ENCODE results near the gene ARID1B.
A peak's percentile ranks its signal among the peaks of the same experiment; 100 is the strongest.
"Not testable (repeated sequence)": the region's sequence is repeated elsewhere in the genome, so short reads cannot be mapped to it uniquely, and the experiment has no call there.

ARID1B gene

DNA sequence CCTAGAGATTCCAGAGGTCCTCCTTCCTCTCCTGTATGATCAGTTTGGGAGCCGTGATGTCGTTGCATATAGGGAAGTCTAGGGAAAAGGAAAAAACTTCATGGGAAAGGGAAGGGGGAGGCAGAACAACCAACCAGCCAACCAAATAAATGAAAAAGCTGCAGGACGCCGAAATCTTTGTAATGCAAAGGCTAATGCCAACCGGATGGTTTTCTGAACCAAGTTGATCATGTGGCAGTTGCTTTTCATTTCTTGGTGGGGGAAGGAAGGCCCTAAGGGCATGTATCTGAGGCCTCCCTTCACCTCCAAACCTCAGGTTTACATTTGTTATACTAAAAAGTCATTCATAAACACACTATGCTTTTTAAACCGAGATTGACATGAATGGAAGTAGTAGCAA, 167.2 kb downstream of the ARID1B start:
- DNase-seq: no peak

DNA sequence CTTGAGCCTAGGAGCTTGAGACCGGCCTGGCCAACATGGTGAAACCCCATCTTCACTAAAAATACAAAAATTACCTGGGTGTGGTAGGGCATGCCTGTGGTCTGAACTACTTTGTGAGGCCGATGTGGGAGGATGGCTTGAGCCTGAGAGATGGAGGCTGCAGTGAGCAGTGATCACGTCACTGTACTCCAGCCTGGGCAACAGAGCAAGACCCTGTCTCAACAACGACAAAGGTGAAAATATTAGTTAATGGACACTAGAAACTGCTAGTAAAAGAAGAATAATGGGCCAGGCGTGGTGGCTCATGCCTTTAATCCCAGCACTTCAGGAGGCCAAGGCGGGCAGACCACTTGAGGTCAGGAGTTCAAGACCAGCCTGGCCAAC, 168.6 kb downstream of the ARID1B start:
- not testable (repeated sequence) for DNase-seq

DNA sequence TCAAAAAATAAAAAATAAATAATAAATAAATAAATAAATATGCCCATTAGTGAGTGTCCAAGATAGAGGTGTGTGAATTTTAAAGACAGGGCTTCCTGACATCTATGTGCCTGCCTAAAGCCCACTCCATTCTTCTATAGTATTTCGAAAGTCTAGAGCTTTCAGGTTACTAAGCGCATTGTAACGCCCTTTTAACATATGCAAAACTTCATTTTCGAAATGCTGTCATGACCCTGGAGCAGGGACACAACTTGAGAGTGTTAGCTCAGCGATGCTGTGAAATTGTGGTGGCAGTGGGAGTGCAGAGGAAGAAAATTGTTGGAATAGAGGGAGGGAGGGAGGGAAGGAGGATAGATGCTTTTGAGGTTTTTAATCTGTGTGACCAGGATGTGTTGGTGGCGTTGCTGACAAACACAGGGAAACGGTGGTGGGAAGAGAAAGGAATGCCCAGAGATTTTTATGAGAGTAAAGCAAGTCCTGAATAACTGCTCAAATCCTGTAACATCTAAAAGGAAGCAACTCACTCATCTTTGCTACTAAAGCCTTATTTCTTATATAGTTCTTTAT, 169.3 kb downstream of the ARID1B start:
- DNase-seq: no peak

DNA sequence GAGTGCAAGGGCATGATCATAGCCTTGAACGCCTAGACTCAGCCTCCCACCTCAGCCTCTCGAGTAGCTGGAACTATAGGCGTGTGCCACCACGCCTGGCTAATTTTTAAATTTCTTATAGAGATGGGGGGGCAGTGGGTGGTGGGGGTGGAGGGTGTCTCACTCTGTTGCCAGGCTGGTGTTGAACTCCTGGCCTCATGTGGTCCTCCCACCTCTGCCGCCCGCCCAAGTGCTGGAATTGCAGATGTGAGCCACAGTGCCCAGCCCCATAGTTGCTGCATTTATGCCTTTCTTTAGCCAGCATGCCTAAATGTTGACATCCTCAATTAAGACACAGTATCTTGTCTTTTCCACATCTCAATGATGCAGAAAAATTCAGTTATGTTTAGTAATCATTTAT, 171.1 kb downstream of the ARID1B start:
- DNase-seq: no peak

DNA sequence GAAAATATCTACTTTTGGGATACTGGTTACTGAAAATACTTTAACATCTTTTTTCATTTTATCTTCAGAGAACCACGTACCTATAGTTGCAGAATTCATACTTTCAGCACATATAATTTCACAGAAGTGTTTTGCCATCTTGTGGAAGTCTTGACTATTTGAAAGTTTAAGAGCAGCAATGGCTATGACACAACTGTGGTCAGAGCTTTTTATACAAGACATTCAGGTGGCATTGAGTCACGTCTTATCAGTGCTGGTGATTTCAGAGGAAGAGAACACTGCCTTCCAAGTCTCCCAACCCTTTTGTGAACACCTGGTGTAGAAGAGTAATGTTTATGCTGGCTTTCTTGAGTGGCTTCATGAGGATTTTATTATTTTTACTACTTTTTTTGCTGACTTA, 171.6 kb downstream of the ARID1B start:
- DNase-seq: no peak

DNA sequence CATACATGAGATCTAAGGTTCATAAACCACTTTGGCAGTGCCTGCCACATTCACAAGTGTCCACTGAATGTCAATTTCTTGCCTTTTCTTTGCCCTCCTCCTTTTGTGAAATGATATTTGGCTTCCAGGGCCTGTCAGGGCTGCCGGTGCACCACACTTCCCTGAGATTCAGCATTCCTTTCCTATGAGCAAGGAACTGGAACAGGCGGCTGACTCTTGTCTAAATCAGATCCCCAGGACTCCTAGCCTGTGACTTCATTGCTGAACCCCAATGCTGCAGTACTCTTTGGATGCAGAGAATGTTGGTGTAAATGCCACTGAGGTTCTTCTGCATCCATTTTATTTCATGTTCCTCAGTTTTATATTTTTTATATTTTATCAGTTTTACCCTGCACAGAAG, 172.2 kb downstream of the ARID1B start:
- no peak for DNase-seq

DNA sequence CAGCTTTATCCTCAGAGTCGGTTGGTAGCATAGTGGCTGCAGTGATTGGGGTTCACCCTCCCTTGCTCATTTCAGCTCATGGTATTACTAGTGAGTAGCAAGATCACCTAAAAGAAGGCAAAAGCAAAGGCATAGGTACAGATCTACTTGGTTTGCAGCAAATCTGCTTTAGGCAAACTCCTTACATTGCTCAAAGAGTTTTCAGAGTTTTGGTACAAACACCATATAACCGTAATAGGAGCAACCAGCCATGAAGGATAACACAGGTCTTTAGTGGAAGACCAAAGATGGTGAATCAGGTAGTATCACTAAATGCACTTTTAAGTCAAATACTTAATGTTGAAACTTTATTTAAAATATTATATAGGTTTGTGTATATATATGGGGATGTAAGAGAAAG, 172.9 kb downstream of the ARID1B start:
- DNase-seq: no peak

DNA sequence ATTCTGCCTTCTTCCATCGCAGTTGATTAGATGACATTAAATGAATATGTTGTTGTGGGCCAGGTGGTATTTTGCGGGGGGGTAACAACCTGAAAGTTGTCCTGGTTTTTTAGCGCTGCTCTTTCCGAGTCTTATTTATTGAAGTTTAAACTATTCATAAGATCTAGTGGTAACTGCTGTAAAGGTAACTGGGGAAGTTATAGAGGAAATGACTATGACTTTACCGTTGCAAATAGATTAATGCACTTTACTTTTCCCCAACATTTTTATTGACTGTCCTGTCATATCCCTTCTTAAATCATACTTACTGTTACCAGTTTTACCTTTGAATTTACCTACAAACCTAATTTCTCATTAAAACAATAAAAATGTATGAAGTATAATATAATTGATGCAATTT, 173.4 kb downstream of the ARID1B start:
- no peak for DNase-seq

DNA sequence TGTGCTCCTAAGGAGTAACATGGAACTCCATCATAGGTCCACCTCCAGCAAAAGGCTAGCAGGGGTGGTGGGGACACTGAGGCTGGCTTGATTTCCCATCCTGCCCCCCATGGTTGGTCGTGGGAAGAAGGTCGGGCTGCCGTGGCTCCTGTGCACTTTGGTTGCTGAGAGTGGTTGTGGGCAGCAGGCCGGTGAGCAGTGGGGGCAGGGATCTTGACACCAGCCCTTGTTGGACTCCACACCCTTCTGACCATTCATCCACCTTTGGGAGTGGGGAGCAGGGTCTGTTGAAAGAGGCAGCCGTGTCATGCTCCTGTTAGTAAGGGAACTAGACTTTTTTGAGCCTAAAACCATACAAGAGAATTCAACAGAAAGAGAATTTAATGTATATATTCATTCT, 175.2 kb downstream of the ARID1B start:
- no peak for DNase-seq

DNA sequence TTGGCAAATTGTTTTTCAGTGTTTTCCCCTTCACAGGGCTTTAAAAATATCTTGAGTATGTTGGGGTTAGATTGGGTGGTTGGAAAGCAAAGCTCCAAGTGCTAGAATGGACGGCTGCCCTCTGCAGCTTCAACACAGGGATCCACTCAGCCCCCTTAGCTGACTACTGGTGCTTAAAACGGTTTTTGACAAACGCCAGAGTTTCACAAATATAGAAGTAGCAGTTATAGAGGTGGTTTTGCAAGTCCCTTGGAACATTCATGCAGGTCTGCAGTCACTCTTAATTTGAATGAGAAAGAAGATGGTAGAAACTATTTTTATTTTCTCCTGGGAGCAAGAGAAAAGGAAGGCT, 175.9 kb downstream of the ARID1B start:
- no peak for DNase-seq

DNA sequence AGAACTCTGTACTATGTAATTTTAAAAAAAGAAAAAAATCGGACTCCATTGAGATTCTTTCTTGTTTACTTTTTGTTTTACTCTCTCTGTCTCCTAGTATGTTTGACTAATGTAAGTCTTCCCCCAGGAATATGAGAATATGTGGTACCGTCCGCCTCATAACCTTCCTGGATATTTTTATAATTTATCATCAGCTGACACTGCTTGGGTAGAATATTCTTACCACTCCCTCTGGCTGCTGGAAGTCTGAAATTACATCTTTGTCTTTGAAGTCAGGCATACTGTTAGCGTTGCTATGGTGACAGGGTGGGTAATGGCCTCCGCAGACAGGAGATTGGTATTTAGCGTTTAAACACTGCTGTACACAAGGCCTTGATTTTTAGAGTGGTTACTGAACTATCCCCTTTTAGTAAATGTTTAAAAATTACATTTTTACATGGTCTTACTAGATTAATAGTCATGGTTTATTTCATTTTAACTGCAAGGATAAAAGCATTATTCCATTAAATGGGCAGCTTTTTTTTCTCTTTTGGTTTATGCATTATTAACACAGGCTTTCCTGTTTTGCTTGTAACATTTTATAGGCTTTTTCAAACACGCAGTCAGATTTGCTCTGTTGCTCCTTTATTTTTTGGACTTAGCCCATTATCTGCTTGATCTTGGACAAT, 176.4 kb downstream of the ARID1B start:
- peak; percentile 34 to 55 for DNase-seq

DNA sequence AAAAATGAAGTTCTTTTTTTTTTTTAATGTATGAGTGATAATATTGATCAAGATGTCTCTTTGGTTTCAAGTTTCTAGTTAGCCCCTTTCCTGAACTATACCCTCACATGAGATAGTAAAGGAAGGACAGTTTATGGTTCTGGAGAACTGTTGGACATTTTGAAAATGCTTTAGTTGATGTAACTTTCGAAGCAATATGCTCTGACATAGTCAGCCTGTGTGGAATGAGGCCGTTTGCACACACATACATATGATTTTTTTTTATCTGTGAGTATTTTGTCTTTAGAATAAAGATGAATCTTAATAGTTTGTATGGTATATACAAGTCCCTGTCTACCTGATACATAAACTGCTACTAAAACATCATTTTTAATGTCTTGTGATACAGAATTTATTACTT, 177.0 kb downstream of the ARID1B start:
- no peak for DNase-seq

DNA sequence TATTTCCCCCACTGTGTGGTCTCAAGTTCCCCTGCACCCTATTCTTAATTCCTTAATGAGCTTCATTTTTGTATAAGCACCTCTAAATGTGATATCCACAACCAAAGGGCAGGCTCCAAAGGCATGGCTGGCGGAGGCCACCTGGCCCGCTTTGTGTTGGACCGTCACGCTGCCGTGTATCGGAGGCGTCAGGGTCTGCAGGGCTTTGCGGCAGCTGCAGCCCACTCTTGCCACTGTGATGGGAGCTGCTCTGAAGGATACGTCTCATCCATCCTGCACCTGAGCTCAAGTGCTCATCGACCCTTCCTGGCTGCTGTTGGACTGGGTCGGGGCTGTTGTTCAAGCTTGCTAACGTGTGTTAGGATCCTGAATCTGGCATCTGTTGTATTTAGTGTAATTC, 177.6 kb downstream of the ARID1B start:
- no peak for DNase-seq

DNA sequence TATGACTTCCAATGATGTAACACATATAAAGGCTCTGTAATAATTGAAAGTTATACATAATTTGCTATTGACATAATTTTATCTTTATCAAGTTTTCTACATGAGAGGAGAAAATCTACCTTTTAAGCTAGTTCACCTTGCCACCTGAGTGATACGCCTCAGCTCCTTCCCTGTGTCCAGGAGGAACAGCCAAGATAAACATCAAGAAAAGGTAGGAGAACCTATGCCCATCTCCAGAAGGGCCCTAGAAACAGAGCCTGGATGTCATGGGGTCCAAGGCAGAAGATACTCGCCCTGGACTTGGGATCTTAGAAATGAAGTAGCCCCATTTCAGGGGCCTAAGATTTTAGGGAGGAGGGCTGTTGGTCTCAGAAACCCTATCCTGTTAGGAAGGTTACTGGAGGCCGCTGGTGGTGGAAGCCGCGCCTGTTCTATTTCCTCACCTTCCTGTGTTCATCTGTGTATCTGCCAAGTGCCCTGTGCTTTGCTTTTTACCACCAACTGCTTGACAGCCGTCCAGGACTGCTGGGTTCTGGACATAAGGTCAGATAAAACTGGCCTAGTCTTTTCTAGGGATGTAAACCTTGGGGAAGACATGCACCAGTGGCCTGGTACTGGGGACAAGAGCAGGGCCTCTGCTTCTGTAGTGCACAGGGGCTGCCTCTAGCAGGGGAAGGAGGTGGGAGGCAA, 178.5 kb downstream of the ARID1B start:
- no peak for DNase-seq

DNA sequence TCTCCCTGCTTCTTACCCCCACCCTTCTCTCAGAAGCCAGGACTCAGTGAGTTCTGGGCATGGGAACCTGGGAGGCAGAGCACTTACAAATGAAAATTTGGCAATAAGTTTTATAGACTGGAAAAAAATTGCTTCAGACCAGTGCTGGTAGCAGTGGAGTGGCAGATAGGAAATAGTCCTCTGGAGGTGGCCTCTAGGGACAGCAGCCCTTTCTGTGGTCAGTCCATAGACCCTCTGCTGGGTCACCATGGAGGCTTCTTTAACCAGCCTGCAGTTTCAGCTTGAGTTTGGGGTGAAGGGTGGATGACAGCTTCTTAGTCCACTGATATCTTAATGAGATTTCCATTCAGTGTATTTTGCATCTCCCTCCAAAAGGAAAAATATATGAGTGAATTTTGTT, 179.1 kb downstream of the ARID1B start:
- DNase-seq: no peak

DNA sequence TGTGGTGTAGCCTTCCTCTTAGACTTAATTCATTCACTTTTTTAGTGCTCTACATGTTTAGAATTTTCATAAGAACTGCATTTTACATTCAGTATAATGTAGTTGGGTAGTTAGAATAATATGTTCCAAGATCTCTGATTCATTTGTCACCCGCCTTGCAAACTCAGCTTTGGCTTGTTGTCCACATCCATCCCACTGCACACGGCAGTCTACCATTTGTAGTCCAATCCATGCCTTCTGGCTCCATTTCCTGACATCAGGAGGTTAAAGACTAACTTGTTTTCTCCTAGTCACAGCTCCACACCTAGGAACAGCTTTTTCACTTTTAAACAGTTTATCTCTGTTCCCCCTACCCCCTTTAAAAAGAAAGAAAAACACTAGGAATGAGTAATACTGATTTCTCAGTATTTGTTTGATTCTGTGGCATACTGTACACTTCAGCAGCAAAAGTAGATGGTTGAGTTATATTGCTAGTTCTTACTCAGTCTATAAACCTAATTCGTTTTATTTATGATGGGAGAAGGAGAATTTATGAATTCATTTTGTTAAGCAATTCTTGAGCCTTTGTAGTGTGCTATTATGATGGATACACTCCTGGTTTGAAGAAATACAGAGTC, 180.9 kb downstream of the ARID1B start:
- DNase-seq: no peak

DNA sequence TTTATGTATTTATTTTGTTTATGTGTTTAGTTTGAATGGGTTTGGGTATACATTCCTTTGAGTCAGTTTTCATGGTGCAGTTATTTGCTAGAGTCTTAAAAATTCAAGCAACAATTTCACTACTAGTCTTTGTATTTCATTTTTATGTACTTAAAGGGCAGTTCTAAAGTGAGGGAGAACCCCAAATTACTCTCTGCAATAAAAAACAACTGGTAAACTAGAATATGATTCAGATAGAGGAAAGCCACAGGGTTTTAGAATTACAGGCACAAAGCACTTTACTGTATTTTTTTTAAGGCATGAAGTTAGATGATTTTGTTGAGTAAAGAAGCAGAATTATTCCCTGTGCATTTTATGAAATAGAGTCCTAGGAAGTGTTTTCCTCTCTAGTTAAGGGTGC, 183.3 kb downstream of the ARID1B start:
- DNase-seq: no peak

DNA sequence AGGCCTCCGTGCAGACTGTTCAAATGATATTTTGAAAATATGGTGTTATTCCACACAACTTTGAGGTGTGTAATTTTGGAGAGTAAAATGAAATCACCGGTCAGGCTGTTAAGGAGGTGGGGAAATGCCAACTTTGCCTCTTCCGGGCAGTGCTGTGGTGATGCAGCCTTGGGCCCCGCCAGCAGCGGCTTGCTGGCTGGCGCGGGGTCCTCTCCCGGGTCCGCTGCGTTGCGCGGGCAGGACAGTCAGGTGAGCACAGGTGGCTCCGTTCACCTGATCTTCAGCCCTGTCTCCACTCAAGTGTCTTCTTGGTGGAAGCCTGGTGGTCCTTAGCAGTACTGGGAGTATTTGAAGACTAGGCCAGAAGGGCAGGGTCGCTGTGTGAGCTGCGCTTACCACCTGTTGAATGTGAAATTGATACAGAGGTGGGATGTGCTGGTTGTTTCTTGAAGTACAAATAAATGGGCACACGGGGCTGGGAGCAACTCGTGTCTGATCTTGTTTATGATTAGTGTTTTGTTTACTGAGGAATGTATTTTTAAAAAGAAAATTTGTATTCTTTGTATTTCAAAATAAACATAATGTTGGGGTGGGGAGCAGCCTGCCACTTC, 184.2 kb downstream of the ARID1B start:
- DNase-seq: no peak

DNA sequence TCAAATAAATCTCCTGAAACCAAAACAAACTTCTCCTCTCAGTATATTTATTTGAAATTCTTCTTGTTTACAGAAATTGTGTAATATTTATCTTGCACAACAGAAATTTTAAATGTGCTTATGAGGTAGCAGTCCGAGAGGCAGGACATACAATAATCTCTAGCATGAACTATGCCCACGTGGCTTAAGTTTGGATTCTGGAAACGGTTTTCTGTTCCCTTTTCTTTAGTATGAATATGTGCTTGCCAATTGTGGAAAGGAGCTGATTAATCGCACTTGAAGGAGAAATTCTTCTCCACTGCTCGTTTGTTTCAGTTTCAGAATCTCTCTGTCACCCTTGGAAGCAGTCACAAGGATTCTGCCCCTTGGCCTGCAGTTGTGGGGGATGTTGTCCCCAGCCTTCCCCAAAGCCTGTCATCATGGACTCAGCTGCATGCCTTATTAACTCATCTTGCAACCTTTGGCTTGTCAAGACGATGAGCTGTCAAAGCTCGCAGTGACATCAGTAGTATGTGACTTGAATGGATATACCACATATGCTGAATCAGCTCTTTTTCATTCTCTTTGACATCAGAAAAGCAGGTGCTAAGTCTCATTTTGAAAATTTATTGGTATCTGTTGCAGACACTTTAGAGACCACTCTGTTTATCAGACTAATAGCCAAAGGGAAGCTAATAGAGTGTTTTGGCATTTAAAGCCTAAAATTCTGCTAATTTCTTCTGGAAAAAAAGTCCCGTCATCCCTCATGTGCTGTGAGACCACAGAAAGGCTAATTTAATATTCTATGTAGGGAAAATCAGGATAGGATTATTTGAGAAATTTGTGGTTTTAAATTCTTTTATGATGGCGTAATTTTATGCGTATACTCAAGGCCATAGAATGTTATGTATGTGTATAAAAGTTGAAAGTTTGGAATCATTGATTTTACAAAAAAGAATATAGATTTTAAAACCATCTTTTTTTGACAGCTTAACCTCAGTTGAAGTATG, 186.8 kb downstream of the ARID1B start:
- peak in 1 of 2 donors; percentile 11 for DNase-seq

DNA sequence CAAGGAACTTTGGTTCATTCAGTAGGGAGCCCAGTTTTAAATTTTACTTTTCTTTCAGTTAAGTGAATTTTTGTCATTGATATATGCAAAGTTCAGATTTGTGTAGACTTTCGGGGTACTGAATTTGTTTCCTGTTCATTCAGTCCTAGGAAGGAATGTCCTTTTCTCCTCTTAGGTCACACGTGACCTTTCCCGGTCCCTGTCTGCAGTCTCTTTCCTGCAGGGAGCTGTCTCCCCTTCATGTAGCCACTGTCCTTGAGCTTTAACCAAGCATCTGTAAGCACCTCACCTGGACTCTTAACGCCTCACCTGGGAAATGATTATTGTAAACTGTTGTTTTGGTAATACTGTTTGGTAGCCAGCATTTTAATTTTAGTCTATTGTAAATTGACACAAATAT, 190.7 kb downstream of the ARID1B start:
- no peak for DNase-seq

DNA sequence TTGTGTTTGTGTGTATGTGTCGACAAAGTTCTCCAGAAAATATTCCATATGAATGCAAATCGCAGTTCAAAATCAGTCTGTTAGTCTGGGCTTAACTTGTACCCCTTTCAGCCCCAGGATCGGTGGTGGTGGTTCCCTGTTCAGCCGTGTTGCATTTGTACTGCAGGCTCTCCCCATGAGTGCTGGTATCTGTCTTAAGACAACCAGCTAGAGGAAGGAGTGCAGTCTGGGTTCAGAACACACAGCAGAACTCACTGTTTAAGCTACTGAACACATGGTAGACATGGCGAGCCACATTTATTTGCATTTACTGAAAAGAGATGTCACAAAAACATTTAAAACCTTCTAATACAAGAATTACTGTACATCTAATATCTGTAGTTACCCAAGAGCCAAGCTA, 192.1 kb downstream of the ARID1B start:
- no peak for DNase-seq

DNA sequence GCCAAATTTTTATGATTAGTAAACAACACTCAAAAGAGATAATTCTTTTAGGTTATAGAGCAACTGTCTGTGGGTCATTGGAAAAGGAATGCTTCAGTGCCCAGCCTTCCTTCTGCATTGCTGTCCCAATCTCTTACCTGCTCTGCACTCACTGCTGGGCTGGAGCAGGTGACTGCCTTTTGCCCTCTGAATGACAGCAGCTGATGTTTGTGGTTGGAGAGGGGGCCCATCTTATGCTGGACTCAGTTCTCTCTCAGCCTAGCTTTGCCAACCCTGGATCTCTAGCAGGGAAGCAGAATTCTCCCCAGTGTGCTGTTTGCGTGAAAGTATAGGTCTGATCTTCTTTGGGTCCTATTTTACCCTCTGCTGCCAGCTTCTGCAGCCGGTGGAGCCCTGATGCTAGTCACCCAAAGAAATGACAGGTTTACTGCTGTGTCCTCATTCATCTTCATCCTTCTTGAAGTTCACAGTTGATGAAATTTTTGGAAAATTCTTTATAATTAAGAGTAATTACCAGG, 193.5 kb downstream of the ARID1B start:
- no peak for DNase-seq

Measured in activated CD4-positive, alpha-beta T cell treated with anti-CD3 and anti-CD28 coated beads for 4 hours (primary cell).